Upper lobe of left lung (tissue), 4 donors: ENCODE measurements around the gene CDH13.

ENCODE experiments used
- CTCF ChIP-seq, 6 experiments: fragments of 450-650 bp in 4 of 6; fragments of 200-600 bp in 2 of 6; sonication (generic) in 2 of 6; IDR thresholded peaks; one replicate each; pipeline ENCODE4 v1.5.1; 2016 to 2019; ENCODE audit warnings: antibody characterized with exemption in 6 of 6
- EP300 ChIP-seq, 4 donors: sonication (generic); formaldehyde crosslinking; IDR thresholded peaks; one replicate each; pipeline ENCODE4 v1.5.1; 2017; ENCODE audit warnings: antibody characterized with exemption in 4 of 4, control low read depth in 2 of 4
- POLR2A ChIP-seq, 4 donors: fragments of 450-650 bp; IDR thresholded peaks; one replicate each; pipeline ENCODE4 v1.5.1; 2016 to 2017; ENCODE audit warnings: antibody characterized with exemption in 4 of 4, mild to moderate bottlenecking in 2 of 4

- no peak for TF ChIP-seq POLR2A (IDR thresholded peaks at IDR 0.05)
- no peak for TF ChIP-seq CTCF (IDR thresholded peaks at IDR 0.05)
- TF ChIP-seq EP300 (IDR thresholded peaks at IDR 0.05): no peak
Measured at GRCh38 chr16:82949016-82949415, 322.2 kb downstream of the CDH13 start.
